Measurements from ENCODE around the gene PCDHA12. TPM values are rescaled to one million over a fixed set of nuclear protein-coding genes. Genes with fewer than 3 reads are reported as not detected.

PCDHA12 gene
- total and polyA plus RNA-seq, 2 donors (not counting 3 experiments of a cell fraction or from before 2014, with no cell fraction given) = 0.03 TPM; not detected in 1

DNA sequence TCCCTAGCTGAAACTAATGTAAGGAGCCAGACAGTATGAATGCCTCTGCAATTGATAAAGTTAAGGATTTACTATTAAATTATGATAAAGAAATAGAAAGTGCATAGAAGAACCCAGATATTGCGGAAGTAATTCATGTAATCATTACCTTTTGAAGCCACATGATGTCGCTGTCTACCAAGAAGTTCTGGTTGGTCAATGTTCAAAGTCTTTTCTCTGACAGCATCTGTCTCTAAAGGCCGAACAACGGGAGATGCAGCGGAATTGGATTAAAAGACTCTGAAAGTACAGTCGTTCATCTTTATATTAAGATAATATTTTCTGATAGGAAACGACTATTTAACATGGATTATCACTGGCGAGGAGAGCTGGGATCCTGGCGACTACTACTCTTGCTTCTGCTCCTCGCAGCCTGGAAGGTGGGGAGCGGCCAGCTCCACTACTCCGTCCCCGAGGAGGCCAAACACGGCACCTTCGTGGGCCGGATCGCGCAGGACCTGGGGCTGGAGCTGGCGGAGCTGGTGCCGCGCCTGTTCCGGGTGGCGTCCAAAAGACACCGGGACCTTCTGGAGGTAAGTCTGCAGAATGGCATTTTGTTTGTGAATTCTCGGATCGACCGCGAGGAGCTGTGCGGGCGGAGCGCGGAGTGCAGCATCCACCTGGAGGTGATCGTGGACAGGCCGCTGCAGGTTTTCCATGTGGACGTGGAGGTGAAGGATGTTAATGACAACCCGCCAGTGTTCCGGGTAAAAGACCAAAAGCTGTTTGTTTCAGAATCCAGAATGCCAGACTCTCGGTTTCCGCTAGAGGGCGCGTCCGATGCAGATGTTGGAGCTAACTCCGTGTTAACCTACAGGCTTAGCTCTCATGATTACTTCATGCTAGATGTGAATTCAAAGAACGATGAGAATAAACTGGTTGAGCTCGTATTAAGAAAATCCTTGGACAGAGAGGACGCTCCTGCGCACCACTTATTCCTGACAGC, 33.8 kb upstream of the PCDHA12 start, which contains the start of gene PCDHA8:
Gene PCDHA8 (plus strand): TSS at position 210 of the 985 bp plus-strand sequence. CDS start 135 bp downstream, at position 345.
- Histone ChIP-seq H3K79me2 (ENCODE audit: control insufficient read depth, insufficient read depth, low read length) (no peaks in the 10 kb centered on the region), H3K4me3 (replicated peaks in 1 of 3; ENCODE audit: insufficient read depth in 1 of 3, low read depth in 1 of 3, low read length in 3 of 3) (no peak within 1 kb of the TSS), H3K4me1 (ENCODE audit: control insufficient read depth, extremely low read depth, insufficient read depth, low read length) (no peaks in the 10 kb centered on the region), H3K27me3 (ENCODE audit: control insufficient read depth in 2 of 2, insufficient read depth in 2 of 2, low read length in 2 of 2) (no peaks in the 10 kb centered on the region), H3K27ac (ENCODE audit: insufficient read depth, low read depth, low read length) (no peak within 1 kb of the TSS), H3K9me3 (replicated peaks; ENCODE audit: control insufficient read depth, insufficient read depth, low read length) (no peaks in the 10 kb centered on the region), H3K9ac (replicated peaks; ENCODE audit: extremely low read depth, insufficient read depth, low read length) (no peak within 1 kb of the TSS), H3K4me2 (ENCODE audit: insufficient read depth, low read length) (no peak within 1 kb of the TSS), H4K20me1 (replicated peaks; ENCODE audit: control insufficient read depth, extremely low read depth, insufficient read depth, low read length) (no peaks in the 10 kb centered on the region), H3K9me1 (replicated peaks; ENCODE audit: control insufficient read depth, extremely low read depth, insufficient read depth, low read length) (no peaks in the 10 kb centered on the region), H2AFZ (ENCODE audit: low read depth, low read length) (no peak within 1 kb of the TSS), H3K36me3 (ENCODE audit: control insufficient read depth in 2 of 2, extremely low read depth in 1 of 2, insufficient read depth in 2 of 2, low read length in 2 of 2) (no peaks in the 10 kb centered on the region)
- DNase-seq (ENCODE audit: low read depth, low spot score) (no peak), FAIRE-seq (no peak)
- dilution Hi-C loops (cut with MboI; ENCODE audit: extremely low pct_ligation_motif_present, low sequenced_read_pairs) = no loop called here
- no peak for TF ChIP-seq MYC (IDR thresholded peaks at IDR 0.05; ENCODE audit: low read depth, low read length)
- TF ChIP-seq, protein P1, sequence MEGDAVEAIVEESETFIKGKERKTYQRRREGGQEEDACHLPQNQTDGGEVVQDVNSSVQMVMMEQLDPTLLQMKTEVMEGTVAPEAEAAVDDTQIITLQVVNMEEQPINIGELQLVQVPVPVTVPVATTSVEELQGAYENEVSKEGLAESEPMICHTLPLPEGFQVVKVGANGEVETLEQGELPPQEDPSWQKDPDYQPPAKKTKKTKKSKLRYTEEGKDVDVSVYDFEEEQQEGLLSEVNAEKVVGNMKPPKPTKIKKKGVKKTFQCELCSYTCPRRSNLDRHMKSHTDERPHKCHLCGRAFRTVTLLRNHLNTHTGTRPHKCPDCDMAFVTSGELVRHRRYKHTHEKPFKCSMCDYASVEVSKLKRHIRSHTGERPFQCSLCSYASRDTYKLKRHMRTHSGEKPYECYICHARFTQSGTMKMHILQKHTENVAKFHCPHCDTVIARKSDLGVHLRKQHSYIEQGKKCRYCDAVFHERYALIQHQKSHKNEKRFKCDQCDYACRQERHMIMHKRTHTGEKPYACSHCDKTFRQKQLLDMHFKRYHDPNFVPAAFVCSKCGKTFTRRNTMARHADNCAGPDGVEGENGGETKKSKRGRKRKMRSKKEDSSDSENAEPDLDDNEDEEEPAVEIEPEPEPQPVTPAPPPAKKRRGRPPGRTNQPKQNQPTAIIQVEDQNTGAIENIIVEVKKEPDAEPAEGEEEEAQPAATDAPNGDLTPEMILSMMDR (IDR thresholded peaks at IDR 0.05; ENCODE audit: extremely low read depth in 1 of 2, insufficient read depth in 1 of 2, low read depth in 1 of 2, low read length in 2 of 2) = peak; percentile 22 to 29
- TF ChIP-seq JUN (IDR thresholded peaks at IDR 0.05; ENCODE audit: borderline replicate concordance, insufficient read depth, insufficient read length, low read depth) = no peak
- ChIA-PET POLR2A (no interaction called here), CTCF (interaction anchor here (0.7 to 1.1 kb wide), 3 partner anchors 28 to 726 kb away, joined by 3 to 9 read pairs (median 3); partner anchors contain the start of gene PCDHA11)
- BruUV-seq (replicated peaks) = no TSS peak
- intact Hi-C loops (cut with micrococcal nuclease) = loop anchor here (2.0 kb wide), 1 partner anchor 200 kb away; no protein-coding TSS in a partner anchor
